Measurements from ENCODE around the gene GDF7. TPM values are rescaled to one million over a fixed set of nuclear protein-coding genes. Genes with fewer than 3 reads are reported as not detected.

The GDF7 gene
- total RNA-seq, 1 experiment from 2014 or later, result 0.04 TPM

GRCh38 chr2:20643060-20643459, 23.9 kb upstream of the GDF7 start:
- H2BK15ac ChIP-seq (ENCODE audit: low read depth, low read length), result no peak overlapping the region

More at GRCh38 chr2:20643060-20643459, 23.9 kb upstream of the GDF7 start:
- no peak overlapping the region for H4K5ac ChIP-seq (ENCODE audit: insufficient read length, low read depth, low read length)
- Mint-ChIP-seq H3K4me3 (no peak overlapping the region), H3K27me3 (ENCODE audit: low read depth) (no peaks in the 10 kb centered on the region; the same call in 1 of the 2 replicates), H3K4me1 (peaks cover 5% of the 10 kb centered on the region in 2 experiments), H3K36me3 (ENCODE audit: insufficient read depth in 1 of 3, low read depth in 3 of 3) (peaks cover 0 to 13% (median 2%) of the 10 kb centered on the region in 3 experiments; a peak in 3 of 7 replicates), H3K9me3 (no peaks in the 10 kb centered on the region; a peak in 1 of 5 replicates), H3K27ac (no peak overlapping the region)
- no peak overlapping the region for H4K91ac ChIP-seq (ENCODE audit: insufficient read length, low read depth, low read length)
- no peak for DNase-seq
- no peak overlapping the region for H3K18ac ChIP-seq (ENCODE audit: insufficient read length, low read depth, low read length)
- H2BK120ac ChIP-seq (ENCODE audit: low read depth, low read length, poor library complexity, severe bottlenecking), result no peak overlapping the region
- H3K79me2 ChIP-seq (ENCODE audit: insufficient read depth, low read length), result no peaks in the 10 kb centered on the region
- no peak overlapping the region for H3K14ac ChIP-seq (ENCODE audit: insufficient read depth, low read length)
- no peaks in the 10 kb centered on the region; the same call in 1 of the 2 replicates for H3K4me1 ChIP-seq (ENCODE audit: insufficient read depth, low read length)
- no peak overlapping the region for H4K8ac ChIP-seq (replicated peaks; ENCODE audit: insufficient read length, low read depth, low read length)
- H2BK12ac ChIP-seq (ENCODE audit: insufficient read length, low read depth, low read length), result no peak overlapping the region
- no peak overlapping the region for H3K4ac ChIP-seq (ENCODE audit: low read depth, low read length)
- no peaks in the 10 kb centered on the region for H4K20me1 ChIP-seq (ENCODE audit: control insufficient read depth, insufficient read depth, insufficient read length)
- no peak overlapping the region for H3K27ac ChIP-seq (ENCODE audit: insufficient read length, low read depth, low read length)
- WGBS (ENCODE audit: extremely low coverage, insufficient read length, low lambda C conversion rate), result no CpG with 5 or more reads among the region's 7 CpGs
- H2BK5ac ChIP-seq (ENCODE audit: insufficient read length, low read length), result no peak overlapping the region
- no peak overlapping the region for H3T11ph ChIP-seq (ENCODE audit: low read length)
- H3K79me1 ChIP-seq (ENCODE audit: insufficient read depth, low read depth, low read length, poor library complexity, severe bottlenecking), result no peaks in the 10 kb centered on the region
- no peaks in the 10 kb centered on the region for H3K27me3 ChIP-seq (ENCODE audit: insufficient read depth, low read length)
- no peak overlapping the region for H3K4me2 ChIP-seq (ENCODE audit: insufficient read depth, insufficient read length, low read length)
- no peak overlapping the region for H2BK20ac ChIP-seq (ENCODE audit: low read depth, low read length, poor library complexity, severe bottlenecking)
- H3K56ac ChIP-seq (ENCODE audit: insufficient read length, low read depth, low read length), result no peak overlapping the region
- H3K9ac ChIP-seq (ENCODE audit: extremely low read depth, insufficient read length, low read length), result no peak overlapping the region
- H2AK5ac ChIP-seq (ENCODE audit: insufficient read length, low read length), result no peak overlapping the region
- H3K9me3 ChIP-seq (ENCODE audit: control insufficient read depth, low read depth, low read length), result no peaks in the 10 kb centered on the region
- H3K23me2 ChIP-seq (ENCODE audit: insufficient read length, low read depth, low read length, poor library complexity, severe bottlenecking), result no peaks in the 10 kb centered on the region
- no peak for TF ChIP-seq CTCF (conservative IDR thresholded peaks at IDR 0.05)
- H2AFZ ChIP-seq (ENCODE audit: low read length), result no peak overlapping the region
- no peak overlapping the region for H3K23ac ChIP-seq (ENCODE audit: insufficient read length, low read depth, low read length)

All from H9 (cell line).